ENCODE measurements around the gene SLC48A1. TPM values are rescaled to one million over a fixed set of nuclear protein-coding genes. Genes with fewer than 3 reads are reported as not detected.

Gene SLC48A1
- total RNA-seq, 2 experiments from 2014 or later, result 13.9 to 18.5 TPM

DNA sequence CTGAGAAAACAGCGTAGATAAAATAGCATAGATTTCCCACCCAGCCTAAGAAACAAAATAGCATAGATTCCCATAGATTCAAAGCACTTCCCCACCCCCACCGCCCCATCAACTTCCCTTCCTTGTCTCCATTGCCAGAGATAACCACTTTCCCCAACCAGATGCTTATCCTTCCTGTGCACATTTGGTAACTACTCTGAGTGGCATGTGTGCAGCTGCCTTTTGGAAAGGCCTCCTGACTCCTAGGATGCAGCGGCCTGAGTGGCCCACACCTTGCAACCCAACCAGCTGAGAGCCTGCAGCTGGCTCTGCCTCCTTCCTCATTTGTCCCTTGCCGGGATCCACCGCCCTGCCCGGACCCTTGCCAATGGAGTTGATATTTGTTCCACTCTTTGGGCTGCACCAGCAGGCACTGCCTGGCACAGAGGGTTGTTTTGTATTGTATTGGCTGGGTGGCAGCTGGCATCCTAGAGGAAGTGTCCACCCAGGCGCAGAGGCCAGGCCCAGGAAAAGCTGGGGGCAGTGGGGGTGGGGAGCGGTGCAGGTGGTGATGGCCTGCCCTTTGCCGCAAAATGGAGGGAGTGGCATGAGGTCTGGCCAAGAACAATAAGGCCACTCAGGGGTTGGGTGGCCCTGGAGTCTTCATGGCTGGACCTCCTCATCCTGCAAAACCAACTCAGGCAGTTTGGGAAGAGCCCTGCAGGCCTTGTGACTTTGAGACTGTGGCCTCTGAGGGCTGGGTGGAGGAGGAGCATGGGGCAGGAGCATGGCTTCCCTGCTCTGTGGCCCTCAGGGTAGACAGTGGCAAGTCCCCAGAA is 4.9 kb downstream of the SLC48A1 start:
- H3K9me3 Mint-ChIP-seq (ENCODE audit: low read depth), result no peaks in the 10 kb centered on the region
- H3K4me1 Mint-ChIP-seq, result peaks cover 48% of the 10 kb centered on the region
- H3K27ac Mint-ChIP-seq, result peak overlapping the region; percentile 6
- H3K36me3 Mint-ChIP-seq, result peaks cover 5% of the 10 kb centered on the region
- no peaks in the 10 kb centered on the region for H3K27me3 Mint-ChIP-seq
- ATAC-seq (no peak), DNase-seq (no peak)
- no peak overlapping the region for H3K4me3 Mint-ChIP-seq
- CTCF ChIA-PET, result interaction anchor here (0.7 to 19.5 kb wide), 16 partner anchors 8 to 106 kb away, joined by 3 to 954 read pairs (median 9); partner anchors contain the start of genes ENDOU, RAPGEF3 and RPAP3

- peak overlapping the region; percentile 36 for H3K27ac Mint-ChIP-seq
- no peaks in the 10 kb centered on the region for H3K9me3 Mint-ChIP-seq (ENCODE audit: low read depth)
- CTCF ChIA-PET, result interaction anchor here (0.5 to 19.5 kb wide), 17 partner anchors 11 to 609 kb away, joined by 3 to 954 read pairs (median 8); partner anchors contain the start of genes ENDOU, RAPGEF3 and RPAP3
- no peak for DNase-seq
- no peak overlapping the region for H3K4me3 Mint-ChIP-seq
- ATAC-seq, result no peak
- H3K36me3 Mint-ChIP-seq, result peaks cover 4% of the 10 kb centered on the region
- H3K27me3 Mint-ChIP-seq, result no peaks in the 10 kb centered on the region
- peaks cover 44% of the 10 kb centered on the region for H3K4me1 Mint-ChIP-seq
Observed at GRCh38 chr12:47778881-47779280, 5.8 kb downstream of the SLC48A1 start.

DNA sequence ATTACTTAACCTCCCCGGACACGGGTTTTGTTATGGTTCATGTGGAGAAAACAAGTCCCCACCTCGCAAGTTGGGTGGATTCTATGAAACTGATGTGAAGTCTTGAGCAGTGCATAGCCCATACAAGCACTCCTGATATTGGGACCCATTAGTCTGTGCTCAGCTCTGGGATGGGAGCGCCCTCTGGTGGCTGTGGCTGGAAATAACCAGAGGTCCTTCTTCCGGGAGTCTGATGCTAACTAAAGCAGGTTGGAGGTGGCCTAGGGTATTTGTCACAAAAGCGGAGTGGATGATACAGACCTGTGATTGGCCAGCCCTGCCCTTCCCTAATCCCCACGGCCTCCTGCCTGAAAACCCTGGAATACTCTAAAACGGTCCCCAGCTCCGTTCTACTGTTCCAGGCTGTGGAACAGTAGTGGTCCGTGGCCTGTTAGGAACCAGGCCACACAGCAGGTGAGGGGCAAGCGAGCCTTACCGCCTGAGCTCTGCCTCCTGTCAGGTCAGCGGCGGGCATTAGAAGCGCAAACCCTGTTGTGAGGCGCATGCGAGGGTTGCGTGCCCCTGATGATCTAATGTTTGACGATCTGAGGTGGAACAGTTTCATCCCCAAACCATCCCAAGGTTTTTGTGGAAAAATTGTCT is 6.4 kb downstream of the SLC48A1 start:
- H3K4me1 Mint-ChIP-seq, result peaks cover 38% of the 10 kb centered on the region
- peaks cover 5% of the 10 kb centered on the region for H3K36me3 Mint-ChIP-seq
- DNase-seq (peak; percentile 94), ATAC-seq (peak; percentile 87)
- CTCF ChIA-PET, result interaction anchor here (0.6 to 19.5 kb wide), 17 partner anchors 10 to 610 kb away, joined by 3 to 954 read pairs (median 8); partner anchors contain the start of genes ENDOU, RAPGEF3 and RPAP3
- no peaks in the 10 kb centered on the region for H3K27me3 Mint-ChIP-seq
- H3K4me3 Mint-ChIP-seq, result no peak overlapping the region
- peak overlapping the region; percentile 21 for H3K27ac Mint-ChIP-seq
- no peaks in the 10 kb centered on the region for H3K9me3 Mint-ChIP-seq (ENCODE audit: low read depth)

- Mint-ChIP-seq H3K4me1 (peaks cover 32% of the 10 kb centered on the region), H3K27me3 (no peaks in the 10 kb centered on the region), H3K27ac (peak overlapping the region; percentile 11), H3K4me3 (no peak overlapping the region), H3K9me3 (ENCODE audit: low read depth) (no peaks in the 10 kb centered on the region), H3K36me3 (peaks cover 11% of the 10 kb centered on the region)
- CTCF ChIA-PET, result interaction anchor here (0.9 to 19.5 kb wide), 15 partner anchors 9 to 129 kb away, joined by 3 to 954 read pairs (median 10); partner anchors contain the start of genes ENDOU, RAPGEF3 and RPAP3
- DNase-seq (no peak), ATAC-seq (no peak)
Observed at GRCh38 chr12:47779943-47780504, 7.0 kb downstream of the SLC48A1 start.

DNA sequence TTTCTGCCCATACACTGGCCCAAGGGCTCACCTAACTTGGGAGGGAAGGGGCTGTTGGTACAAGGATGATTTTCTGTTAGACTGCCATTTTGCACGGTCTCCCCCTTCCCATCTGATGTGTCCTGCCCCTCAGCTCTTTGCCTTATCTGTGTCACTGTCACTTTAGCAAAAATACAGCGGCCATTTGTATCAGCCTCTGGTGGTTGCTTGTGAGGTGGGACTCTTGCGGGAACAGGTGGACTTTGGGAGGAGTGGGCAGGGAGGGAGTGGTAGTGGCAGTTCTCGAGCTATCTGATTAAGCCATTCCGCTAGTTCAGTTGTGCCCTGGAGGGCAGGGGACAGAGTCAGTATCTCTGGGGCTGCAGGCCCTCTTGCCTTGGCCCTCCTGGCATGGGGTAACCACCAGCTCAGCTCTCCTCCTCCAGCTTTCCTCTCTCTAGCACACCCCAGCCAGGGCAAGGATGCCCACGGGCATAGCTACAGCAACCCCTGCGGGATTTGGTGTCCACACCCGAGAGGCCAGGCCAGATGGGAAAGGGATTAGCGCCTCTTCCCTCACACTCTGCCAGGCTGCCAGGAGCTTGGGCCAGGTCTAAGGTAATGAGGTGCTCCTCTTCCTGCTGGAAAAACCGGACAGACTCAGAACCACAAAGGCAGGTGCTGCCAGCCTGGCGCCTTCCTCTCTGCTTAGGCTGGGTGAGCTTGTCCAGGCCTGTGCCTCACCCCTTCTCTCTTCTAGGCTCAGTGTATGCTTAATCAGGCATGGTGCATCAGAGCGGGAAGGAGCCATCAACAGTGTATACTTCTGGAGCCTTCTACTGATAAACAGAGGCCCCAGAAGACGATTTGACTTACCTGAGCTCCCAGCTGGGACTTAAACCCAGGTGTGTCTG is 8.7 kb downstream of the SLC48A1 start:
- Mint-ChIP-seq H3K9me3 (ENCODE audit: low read depth) (no peaks in the 10 kb centered on the region), H3K27me3 (no peaks in the 10 kb centered on the region), H3K27ac (peak overlapping the region; percentile 21), H3K4me1 (peaks cover 16% of the 10 kb centered on the region), H3K36me3 (peaks cover 18% of the 10 kb centered on the region), H3K4me3 (no peak overlapping the region)
- DNase-seq (no peak), ATAC-seq (no peak)
- CTCF ChIA-PET, result interaction anchor here (0.6 to 19.5 kb wide), 10 partner anchors 8 to 130 kb away, joined by 3 to 954 read pairs (median 6); partner anchors contain the start of genes ENDOU, RAPGEF3 and RPAP3

- Mint-ChIP-seq H3K4me1 (peaks cover 15% of the 10 kb centered on the region), H3K9me3 (ENCODE audit: low read depth) (no peaks in the 10 kb centered on the region), H3K27me3 (no peaks in the 10 kb centered on the region), H3K27ac (peak overlapping the region; percentile 10), H3K36me3 (peaks cover 23% of the 10 kb centered on the region), H3K4me3 (no peak overlapping the region)
- no peak for DNase-seq
- CTCF ChIA-PET, result interaction anchor here (0.6 to 19.5 kb wide), 8 partner anchors 10 to 67 kb away, joined by 3 to 954 read pairs (median 56); partner anchors contain the start of genes ENDOU, RAPGEF3 and RPAP3
- ATAC-seq, result no peak
Observed at GRCh38 chr12:47782372-47782770, 9.3 kb downstream of the SLC48A1 start.

DNA sequence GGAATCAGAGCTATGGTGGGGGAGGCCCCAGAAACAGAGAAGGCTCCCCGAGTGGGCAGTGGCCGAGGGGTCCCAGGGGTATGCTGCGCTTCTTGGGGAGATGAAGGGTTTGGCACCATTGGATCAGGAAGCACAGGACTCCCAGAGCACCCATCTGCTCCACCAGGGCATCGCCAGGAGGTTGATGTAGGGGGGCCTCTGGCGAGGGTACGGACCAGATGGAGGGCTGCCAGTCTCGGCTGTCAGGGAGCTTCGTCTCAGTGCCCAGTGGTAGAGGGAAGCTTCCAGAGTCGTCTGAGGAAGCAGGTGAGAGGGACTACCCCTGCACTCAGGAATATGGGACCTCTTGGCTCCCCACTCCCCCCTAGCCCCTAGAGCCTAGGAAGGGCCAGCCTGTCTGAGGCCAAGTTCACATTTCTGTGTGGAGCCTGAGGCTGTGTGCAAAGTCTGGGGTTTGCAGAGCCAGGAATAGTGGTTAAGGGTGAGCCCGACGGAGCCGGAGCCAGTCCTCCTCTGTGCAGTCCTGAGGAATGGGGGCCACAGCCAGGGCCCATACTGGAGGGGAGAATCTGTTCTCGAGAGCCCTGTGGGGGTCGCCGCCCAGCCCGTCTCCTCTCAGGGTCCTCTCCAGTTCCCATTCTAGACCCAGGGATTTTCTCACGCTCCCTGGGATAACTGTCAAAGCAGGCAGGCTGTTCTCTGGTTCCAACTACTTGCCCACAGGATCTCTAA is 10.2 kb downstream of the SLC48A1 start:
- Mint-ChIP-seq H3K4me3 (no peak overlapping the region), H3K27me3 (no peaks in the 10 kb centered on the region), H3K4me1 (peaks cover 9% of the 10 kb centered on the region), H3K36me3 (peaks cover 30% of the 10 kb centered on the region), H3K9me3 (ENCODE audit: low read depth) (no peaks in the 10 kb centered on the region), H3K27ac (no peak overlapping the region)
- CTCF ChIA-PET, result interaction anchor here (1.5 to 19.5 kb wide), 6 partner anchors 16 to 180 kb away, joined by 3 to 954 read pairs (median 241); partner anchors contain the start of genes ENDOU, RAPGEF3, RPAP3 and TMEM106C
- DNase-seq (no peak), ATAC-seq (no peak)

- no peaks in the 10 kb centered on the region for H3K9me3 Mint-ChIP-seq (ENCODE audit: low read depth)
- H3K4me1 Mint-ChIP-seq, result peaks cover 4% of the 10 kb centered on the region
- ATAC-seq (no peak), DNase-seq (no peak)
- no peaks in the 10 kb centered on the region for H3K27me3 Mint-ChIP-seq
- H3K27ac Mint-ChIP-seq, result no peak overlapping the region
- no peak overlapping the region for H3K4me3 Mint-ChIP-seq
- CTCF ChIA-PET, result interaction anchor here (1.5 to 19.5 kb wide), 5 partner anchors 33 to 179 kb away, joined by 3 to 954 read pairs (median 80); partner anchors contain the start of genes RAPGEF3 and TMEM106C
- H3K36me3 Mint-ChIP-seq, result peaks cover 39% of the 10 kb centered on the region
Observed at GRCh38 chr12:47783821-47784819, 11.1 kb downstream of the SLC48A1 start.

DNA sequence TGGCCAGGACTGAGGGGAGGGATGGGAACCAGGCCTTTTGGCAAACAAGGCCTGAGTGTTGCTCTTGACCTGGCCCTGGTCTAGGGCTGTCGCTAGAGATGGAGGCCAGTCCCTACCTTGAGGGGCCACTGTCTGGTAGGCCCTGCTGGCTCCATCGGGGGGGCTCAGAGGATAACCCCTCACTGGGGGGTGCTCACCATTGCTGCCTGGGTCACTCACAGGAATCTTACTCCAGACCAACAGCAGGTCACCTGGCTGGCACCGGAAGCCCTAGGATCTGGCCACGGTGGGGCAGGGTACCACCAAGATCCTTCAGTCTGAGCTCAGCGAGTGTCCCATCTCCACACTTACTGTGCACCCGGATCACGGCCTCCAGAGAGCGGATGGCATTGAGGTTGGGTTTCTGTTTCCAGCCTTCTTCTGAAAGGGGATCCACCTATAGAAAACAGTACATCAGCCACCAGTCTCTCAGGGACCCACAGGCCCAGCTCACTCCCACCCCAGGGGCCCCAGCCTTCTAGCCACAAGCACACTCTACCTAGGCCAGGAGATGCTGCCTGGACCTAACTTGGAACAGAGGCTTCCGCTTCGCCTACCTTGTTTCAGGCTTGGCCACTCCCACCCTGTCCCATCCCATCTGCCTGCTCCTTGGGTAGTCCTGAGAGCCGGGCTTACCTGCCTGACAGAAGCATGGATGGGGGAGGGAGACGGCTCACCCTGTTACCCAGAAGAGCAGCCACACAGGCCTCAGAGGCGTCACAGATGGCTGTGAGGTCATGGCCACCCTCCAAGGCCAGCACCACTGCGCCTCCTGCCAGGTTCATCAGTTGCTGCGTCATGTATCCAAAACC is 12.2 kb downstream of the SLC48A1 start:
- Mint-ChIP-seq H3K36me3 (peaks cover 42% of the 10 kb centered on the region), H3K4me1 (no peaks in the 10 kb centered on the region), H3K27me3 (no peaks in the 10 kb centered on the region), H3K4me3 (no peak overlapping the region), H3K9me3 (ENCODE audit: low read depth) (no peaks in the 10 kb centered on the region), H3K27ac (peak overlapping the region; percentile 42)
- ATAC-seq (no peak), DNase-seq (no peak)
- CTCF ChIA-PET, result interaction anchor here (1.5 to 11.5 kb wide), 6 partner anchors 8 to 70 kb away, joined by 4 to 80 read pairs (median 5); no protein-coding TSS in a partner anchor

- H3K27ac Mint-ChIP-seq, result peak overlapping the region; percentile 15
- ATAC-seq, result no peak
- H3K36me3 Mint-ChIP-seq, result peaks cover 47% of the 10 kb centered on the region
- H3K9me3 Mint-ChIP-seq (ENCODE audit: low read depth), result no peaks in the 10 kb centered on the region
- H3K4me3 Mint-ChIP-seq, result no peak overlapping the region
- H3K4me1 Mint-ChIP-seq, result no peaks in the 10 kb centered on the region
- no peaks in the 10 kb centered on the region for H3K27me3 Mint-ChIP-seq
- CTCF ChIA-PET, result interaction anchor here (1.5 to 11.5 kb wide), 7 partner anchors 9 to 71 kb away, joined by 4 to 80 read pairs (median 5); no protein-coding TSS in a partner anchor
- DNase-seq, result no peak
Observed at GRCh38 chr12:47785887-47786661, 13.0 kb downstream of the SLC48A1 start.
